Brain microvascular endothelial cell (primary cell): ENCODE measurements around the gene ANKRD26.

Source experiments
- DNase-seq: peaks from one replicate; pipeline ENCODE4 v3.0.0-alpha.2; 2020
- H3K27ac ChIP-seq: fragments of 250-450 bp; sonication (Bioruptor Pico); 2 replicates; pipeline ENCODE4 v1.5.1; 2020; ENCODE audit warnings: mild to moderate bottlenecking, moderate library complexity
- H3K27me3 ChIP-seq: fragments of 250-450 bp; sonication (Bioruptor Pico); replicated peaks from 2 replicates; pipeline ENCODE4 v1.5.1; 2020; ENCODE audit warnings: mild to moderate bottlenecking
- H3K36me3 ChIP-seq: fragments of 250-450 bp; sonication (Bioruptor Pico); replicated peaks from 2 replicates; pipeline ENCODE4 v1.5.1; 2020; ENCODE audit warnings: mild to moderate bottlenecking
- H3K4me3 ChIP-seq: 2 replicates; pipeline ENCODE4 v1.5.1; 2011; ENCODE audit warnings: low read depth, mild to moderate bottlenecking, control low read depth, low read length, moderate library complexity
- in situ Hi-C: cut with HindIII; loops from 2 replicates; pipeline ENCODE4 v1.10.0; 2017; ENCODE audit warnings: low sequenced_read_pairs, low pct_ligation_motif_present
- TF ChIP-seq, protein P1 (sequence below): IDR thresholded peaks from 2 replicates; pipeline ENCODE4 v1.5.1; 2011; ENCODE audit warnings: low read depth, mild to moderate bottlenecking, moderate library complexity, low read length, control low read depth, inconsistent platforms; ENCODE audit errors: missing control alignments

Gene ANKRD26

DNA sequence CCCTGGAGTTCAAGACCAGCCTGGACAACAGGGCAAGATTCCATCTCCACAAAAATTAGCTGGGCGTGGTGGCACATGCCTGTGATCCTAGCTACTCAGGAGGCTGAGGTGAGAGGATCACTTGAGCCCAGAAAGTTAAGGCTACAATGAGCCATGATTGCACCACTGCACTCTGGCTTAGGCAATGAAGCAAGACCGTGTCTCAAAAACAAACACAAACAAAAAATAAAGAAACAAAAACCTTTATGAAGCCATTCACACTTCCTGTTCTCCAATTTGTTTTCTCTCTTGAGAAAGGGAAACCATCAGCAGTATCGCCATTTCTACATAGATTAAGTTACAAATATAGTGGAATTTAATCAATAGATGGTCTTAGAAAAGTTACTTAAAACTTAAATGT, 34.1 kb upstream of the ANKRD26 start:
- H3K27me3 ChIP-seq: no peaks in the 10 kb centered on the region
- in situ Hi-C loops: no loop called here
- no peak overlapping the region for H3K27ac ChIP-seq
- no peak for DNase-seq
- H3K4me3 ChIP-seq: no peak overlapping the region
- TF ChIP-seq, protein P1, sequence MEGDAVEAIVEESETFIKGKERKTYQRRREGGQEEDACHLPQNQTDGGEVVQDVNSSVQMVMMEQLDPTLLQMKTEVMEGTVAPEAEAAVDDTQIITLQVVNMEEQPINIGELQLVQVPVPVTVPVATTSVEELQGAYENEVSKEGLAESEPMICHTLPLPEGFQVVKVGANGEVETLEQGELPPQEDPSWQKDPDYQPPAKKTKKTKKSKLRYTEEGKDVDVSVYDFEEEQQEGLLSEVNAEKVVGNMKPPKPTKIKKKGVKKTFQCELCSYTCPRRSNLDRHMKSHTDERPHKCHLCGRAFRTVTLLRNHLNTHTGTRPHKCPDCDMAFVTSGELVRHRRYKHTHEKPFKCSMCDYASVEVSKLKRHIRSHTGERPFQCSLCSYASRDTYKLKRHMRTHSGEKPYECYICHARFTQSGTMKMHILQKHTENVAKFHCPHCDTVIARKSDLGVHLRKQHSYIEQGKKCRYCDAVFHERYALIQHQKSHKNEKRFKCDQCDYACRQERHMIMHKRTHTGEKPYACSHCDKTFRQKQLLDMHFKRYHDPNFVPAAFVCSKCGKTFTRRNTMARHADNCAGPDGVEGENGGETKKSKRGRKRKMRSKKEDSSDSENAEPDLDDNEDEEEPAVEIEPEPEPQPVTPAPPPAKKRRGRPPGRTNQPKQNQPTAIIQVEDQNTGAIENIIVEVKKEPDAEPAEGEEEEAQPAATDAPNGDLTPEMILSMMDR: no peak
- peaks cover 63% of the 10 kb centered on the region for H3K36me3 ChIP-seq

DNA sequence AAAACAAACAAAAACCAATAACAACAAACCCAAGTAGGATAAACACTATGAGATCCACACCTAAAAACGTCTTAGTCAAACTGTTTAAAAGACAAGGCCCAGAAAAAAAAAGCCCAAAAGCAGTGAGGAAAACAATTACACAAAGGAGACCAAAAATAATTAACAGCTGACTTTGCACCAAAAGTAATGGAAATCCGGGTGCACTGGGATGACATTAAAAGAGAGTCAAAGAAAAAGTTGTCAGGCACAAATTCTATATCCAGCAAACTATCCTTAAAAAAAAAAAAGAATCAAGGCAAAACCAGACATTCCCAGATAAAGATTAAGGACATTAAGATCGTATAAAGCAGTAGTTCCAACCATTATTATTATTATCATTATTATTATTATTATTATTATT, 7.9 kb upstream of the ANKRD26 start:
- Histone ChIP-seq H3K27me3 (no peaks in the 10 kb centered on the region), H3K27ac (no peak overlapping the region), H3K4me3 (no peak overlapping the region), H3K36me3 (peaks cover 33% of the 10 kb centered on the region)
- TF ChIP-seq, protein P1: no peak
- in situ Hi-C loops: no loop called here
- no peak for DNase-seq

DNA sequence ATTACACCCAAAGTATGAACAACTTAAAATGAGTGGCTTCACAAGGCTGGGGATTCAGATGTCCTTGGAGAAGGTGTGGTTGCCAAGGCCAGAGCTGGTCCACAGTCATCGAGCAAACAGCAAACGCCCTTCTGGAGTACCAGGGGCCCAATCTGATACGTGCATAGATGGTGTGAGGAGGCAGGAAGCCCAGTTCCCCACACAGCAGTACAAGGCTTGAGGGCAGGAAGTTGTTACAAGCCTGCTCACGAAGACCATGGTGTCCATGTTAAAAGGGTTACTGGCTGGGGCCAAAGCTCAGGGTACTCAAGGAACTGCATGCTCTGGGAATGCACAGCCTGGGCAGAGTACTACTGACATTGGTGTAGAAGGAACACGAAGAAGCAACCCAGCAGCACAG, 4.6 kb upstream of the ANKRD26 start:
- in situ Hi-C loops: no loop called here
- Histone ChIP-seq H3K27me3 (no peaks in the 10 kb centered on the region), H3K27ac (no peak overlapping the region), H3K4me3 (no peak overlapping the region), H3K36me3 (peaks cover 8% of the 10 kb centered on the region)
- TF ChIP-seq, protein P1: no peak
- DNase-seq: no peak

DNA sequence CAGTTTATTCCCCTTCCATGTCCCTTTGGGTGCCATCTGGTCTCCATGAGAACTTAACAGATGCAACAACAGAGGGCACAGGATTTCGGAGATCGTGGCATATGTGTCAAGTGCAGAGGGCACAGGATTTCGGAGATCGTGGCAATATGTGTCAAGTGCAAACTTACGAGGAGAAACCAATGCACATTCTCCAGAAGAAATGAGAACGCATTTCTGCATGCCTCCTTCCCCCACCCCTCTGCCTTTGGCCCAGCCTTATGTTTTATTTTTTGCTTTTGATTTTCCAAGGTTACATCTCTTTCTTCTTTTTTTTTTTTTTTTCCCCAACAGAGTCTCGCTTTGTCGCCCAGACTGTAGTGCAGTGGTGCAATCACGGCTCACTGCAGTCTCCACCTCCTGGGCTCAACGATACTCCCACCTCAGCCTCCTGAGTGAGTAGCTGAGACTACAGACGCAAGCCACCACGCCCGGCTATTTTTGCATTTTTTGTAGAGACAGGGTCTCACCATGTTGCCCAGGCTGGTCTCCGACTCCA, 586 bp upstream of the ANKRD26 start:
- H3K27me3 ChIP-seq: no peaks in the 10 kb centered on the region
- H3K4me3 ChIP-seq: peak overlapping the region; percentile 84
- DNase-seq: no peak
- TF ChIP-seq, protein P1: no peak
- in situ Hi-C loops: no loop called here
- H3K36me3 ChIP-seq: peaks cover 3% of the 10 kb centered on the region
- peak overlapping the region; percentile 10 for H3K27ac ChIP-seq

DNA sequence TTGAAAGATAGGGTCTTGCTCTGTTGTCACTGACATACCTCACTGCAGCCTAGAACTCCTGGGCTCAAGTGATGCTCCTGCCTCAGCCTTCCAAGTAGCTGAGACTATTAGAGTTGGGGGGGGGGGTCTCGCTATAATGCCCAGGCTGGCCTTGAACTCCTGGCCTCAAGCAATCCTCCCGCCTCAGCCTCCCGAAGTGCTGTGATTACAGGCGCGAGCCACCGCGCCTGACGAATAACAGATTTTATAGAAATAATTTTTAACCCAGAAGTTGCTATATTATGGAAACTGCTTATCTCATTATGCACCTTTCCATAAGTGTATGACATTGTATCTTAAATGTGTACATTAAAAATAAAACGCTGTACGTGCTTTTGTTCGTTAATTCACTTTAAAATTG, 846 bp downstream of the ANKRD26 start:
- no peaks in the 10 kb centered on the region for H3K27me3 ChIP-seq
- TF ChIP-seq, protein P1: no peak
- in situ Hi-C loops: no loop called here

More for the DNA sequence above, 846 bp downstream of the ANKRD26 start:
- peak overlapping the region; percentile 84 for H3K4me3 ChIP-seq
- no peak overlapping the region for H3K27ac ChIP-seq
- DNase-seq: no peak
- no peaks in the 10 kb centered on the region for H3K36me3 ChIP-seq
